ENCODE results near the gene NPR2.

NPR2 gene

DNA sequence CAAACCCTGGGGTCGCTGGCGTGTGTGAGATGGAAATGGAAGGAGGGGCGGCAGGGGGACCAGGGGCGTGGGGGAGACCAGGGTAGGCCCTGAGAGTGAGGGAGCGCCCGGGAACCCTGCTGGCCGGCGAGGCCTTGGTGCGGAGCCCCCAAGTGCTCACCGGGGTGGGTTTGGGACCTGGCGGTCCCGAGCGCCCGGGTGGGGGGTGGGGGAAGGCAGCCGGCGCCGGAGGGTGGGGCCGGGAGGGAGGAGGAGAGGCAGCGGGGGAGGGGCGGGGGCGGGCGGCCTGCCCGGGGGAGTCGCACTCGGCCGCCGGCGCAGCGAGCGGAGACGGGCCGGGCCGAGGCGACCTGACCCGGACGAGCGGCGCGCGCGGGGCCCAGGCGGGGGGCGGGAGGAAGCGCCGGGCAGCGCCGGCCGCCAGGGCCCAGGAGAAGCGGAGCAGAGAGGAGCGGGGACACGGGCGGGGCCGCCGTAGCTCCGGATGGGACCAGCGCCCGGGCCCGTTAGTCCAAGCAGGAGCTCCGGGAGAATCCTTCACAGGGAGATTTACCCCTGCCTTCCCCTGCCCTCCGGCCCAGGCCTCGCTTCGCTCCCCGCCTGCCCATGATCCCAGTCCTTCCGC is at the start of gene NPR2:
Gene NPR2, plus strand, starts transcription at position 295 of the 625 bp plus-strand sequence. CDS start 818 bp downstream, outside the sequence.
- DNase-seq, result peak in 1 of 4 experiments; percentile 7

DNA sequence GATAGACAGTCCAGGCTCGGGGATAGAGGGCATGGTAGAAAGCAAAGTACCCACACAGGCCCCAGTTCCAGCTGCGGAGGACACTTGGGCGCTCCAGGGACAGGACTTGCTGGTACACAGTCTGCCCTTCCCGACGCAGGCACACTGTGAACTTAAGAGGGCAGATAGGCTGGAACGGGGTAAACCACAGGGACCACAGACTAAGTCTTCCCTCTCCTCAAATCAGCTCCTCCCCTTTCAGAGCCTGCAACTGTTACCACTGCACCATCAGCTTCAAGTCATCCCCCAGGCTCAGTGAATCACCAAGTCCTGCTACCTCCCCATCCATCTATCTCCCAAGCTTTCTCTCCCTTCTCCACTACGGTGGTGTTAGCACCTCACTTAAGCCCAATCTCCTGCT is 49.7 kb upstream of the NPR2 start:
- no peak for DNase-seq

DNA sequence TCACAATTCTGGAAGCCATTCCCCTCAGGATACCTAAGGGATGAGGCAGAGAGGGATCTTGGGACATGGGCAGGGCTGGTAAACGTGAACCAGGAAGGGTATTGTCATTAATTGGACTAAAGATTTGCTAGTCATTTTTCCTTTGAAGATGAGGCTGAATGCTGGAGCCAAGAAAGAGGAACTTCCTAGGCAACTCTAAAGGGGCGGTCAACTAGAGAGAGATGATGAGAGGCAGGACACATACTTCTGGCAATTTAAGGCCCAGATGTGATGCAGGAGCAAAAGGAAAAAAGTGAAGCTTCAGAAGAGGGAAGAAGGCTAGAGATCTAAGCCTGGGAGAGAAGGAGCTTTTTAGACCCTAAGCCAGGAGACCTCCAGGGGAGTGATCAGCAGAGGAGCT is 47.9 kb upstream of the NPR2 start:
- DNase-seq, result no peak

DNA sequence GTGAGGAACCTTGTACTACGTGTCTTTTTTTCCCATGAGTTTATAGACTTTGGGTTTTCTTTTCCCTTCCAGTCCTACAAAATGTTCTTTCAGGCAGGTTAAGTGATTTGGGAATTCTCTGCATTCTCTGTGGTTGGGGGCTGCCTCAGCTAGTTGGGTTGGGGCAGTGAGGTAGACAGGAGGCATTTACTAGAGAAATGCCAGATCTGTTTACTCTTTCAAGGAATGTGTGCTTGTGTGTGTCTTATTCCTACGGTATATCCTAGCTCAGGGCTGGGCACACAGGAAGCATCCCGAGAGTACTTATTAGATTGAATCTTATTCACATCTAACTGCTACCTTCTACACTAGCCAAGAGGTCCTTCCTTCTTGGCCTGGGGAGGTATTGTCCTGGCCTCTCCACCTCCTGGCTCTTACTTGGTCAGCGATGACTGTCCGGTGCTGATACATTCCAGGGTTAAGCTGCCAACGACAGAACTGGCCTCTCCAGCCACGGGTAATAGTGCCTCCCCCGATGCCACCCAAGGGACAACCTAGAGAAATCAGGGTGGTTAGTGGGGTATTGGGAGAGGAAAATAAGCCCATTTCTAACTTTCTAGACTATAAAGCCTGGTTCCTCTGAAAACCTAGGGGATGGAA is 47.4 kb upstream of the NPR2 start:
- no peak for DNase-seq

DNA sequence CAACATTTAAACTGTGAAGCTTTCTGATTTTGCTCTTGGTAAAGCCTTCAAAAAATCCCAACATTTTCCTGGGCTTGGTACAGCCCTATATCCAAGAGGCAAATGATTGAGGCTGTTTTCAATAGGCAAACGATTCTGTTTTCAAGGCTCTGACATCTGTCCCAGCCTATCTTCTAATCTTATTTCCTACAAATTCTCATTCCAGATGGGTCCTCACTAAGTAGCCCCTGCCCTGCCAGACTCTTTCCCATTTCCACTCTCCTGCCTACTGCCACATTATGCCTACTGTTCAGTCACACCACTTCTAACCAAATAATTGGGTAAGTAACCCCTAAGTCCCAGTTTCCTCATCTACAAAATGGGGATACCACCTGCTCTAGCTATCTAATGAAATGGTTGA is 45.8 kb upstream of the NPR2 start:
- DNase-seq, result no peak

DNA sequence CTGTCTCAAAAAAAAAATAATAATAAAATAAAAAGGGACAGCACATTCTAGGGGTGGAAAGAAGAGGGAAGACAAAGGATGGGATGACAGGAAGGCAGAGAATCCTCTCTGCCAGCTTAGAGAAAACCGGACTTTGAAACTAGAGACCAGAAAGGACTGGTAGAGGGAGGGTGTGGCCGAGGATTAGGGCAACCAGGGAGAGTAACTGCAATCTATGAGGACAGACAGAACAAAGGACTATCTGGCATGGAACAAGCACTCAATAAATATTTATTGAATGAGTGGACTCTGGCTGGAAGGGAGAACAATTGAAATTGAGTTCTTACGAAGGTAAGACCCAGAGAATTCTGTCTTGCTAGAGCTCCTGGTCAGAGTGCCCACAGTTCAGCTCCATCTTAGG is 44.8 kb upstream of the NPR2 start:
- no peak for DNase-seq

DNA sequence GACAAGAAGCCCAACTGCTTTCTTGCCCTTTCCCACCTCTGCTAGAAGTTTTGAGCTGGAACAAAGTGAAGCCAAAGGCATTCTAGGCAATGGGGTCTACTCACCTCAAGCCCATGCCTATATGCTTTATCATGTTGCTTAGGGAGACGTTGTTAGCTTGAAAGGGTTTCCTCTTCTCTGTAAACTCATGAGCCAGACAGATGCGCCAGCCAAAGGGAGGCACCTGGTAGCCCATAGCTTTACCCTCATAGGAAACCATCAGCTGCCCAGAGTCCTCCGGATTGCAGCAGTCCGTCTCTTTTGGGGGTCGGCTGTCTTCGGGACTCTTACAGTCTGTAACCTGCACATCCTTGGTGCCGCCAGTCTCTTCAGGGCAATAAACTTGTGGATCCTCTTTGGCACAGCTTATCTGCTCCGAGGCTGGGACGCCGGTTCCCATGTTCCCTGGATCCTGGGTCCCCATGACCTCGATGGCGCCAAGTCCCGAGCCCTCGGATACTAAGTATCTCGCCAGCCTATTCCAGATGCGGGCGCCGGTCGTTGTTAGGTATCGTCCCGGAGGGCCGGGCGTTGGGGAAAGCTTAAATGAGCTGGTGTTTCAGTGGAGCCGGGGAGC is 43.0 kb upstream of the NPR2 start:
- no peak for DNase-seq

DNA sequence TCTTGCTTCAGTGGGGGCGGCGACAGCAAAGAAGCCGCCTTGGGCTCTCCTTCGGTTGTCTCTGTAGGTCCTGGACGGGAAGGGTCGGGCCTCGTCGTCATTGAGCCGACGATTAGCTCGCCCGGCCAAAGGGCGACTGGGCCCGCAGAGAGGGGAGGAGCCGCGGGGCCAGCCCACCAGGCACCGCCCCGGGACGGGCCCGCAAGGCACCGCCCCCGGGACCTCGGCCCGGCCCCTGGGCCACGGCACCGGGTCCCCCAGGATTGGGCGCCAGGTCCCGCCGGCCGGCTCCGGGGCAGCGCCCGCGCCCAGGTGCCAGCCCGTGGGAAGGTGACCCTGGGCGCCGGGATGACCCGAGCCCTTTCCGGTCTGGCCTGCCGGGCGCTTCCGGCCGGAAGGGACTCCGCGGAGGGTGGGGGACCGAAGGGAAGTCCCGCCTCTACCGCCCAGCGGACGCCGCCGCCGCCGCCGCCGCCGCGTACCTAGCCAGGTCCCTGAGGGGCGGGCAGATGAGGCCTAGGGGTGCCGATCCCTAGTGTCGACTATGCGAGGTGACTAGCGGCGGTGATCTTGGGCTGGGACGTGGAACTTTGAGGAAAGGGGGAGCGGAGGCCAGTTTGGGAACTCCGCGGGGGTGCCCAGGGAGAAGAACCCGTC is 42.4 kb upstream of the NPR2 start, which contains the start of the genes GBA2 and RGP1:
Gene GBA2, minus strand, starts transcription at position 371 of the 657 bp plus-strand sequence. CDS start 524 bp downstream, outside the sequence.
Gene RGP1, plus strand, starts transcription at position 430 of the 657 bp plus-strand sequence. CDS start 469 bp downstream, outside the sequence.
- peak; percentile 38 to 56 (median 46) for DNase-seq

DNA sequence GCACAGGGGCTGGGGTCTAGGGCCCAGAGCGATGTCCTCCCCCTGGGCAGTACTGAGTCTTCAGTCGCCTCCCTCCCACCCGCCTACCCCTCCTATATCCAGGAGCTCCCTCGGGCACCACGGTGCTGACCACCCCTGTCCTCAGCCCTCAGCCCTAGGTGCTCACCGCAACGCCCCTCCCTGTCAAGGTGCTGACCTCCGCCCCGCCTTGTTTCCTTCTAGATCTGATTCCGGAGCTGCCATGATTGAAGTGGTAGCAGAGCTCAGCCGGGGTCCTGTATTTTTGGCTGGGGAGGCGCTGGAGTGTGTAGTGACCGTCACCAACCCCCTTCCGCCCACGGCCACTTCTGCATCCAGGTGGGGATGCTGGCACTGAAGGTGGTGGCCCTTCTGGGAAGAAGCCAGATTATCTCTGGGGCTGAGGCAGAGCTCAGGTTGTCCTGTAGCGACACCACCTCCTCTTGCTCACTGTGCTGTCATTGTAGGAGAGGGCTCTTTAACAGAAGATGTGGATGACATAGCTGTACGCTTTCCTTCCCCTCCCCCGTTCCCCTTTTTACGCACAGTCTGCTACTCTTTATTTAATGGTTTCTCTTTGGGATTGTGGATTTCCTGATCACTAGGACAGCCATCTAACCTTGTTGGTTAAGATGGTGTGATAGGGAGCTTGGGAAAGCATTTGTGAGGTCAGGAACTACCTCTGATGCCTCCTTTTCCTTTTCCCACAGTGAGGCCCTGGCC is 41.7 kb upstream of the NPR2 start:
- DNase-seq, result peak in 1 of 4 experiments; percentile 13

DNA sequence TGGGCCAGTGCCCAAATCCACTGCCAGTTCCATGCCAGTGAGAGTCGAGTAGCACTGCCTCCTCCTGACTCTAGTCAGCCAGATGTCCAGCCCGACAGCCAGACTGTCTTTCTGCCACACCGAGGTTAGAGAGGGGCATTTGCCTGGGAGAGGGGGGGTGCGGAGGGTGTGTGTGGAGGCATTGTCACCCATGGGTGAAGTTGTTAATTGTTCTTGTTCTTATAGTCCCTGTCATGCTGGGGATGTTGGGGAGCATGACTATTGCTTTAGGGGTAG is 41.2 kb upstream of the NPR2 start:
- no peak for DNase-seq

DNA sequence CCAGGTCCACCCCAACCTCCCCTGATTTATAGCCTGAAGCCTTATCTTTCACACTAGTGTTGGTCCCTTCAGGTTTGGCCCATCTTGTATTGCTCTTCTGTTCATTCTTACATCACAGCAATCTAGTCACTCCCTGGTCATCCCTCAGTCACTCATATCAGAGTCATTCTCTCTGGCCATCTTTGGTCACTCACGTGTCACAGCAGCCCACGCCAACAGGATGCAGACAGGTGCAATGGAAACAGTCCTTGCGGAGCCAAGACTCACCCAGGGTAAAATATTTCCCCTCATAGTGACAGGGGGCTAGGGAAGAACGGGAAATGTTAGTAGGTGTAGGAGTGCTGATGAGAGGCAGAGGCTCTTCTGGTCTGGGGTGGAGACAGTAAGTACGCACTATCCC is 37.9 kb upstream of the NPR2 start:
- no peak for DNase-seq

DNA sequence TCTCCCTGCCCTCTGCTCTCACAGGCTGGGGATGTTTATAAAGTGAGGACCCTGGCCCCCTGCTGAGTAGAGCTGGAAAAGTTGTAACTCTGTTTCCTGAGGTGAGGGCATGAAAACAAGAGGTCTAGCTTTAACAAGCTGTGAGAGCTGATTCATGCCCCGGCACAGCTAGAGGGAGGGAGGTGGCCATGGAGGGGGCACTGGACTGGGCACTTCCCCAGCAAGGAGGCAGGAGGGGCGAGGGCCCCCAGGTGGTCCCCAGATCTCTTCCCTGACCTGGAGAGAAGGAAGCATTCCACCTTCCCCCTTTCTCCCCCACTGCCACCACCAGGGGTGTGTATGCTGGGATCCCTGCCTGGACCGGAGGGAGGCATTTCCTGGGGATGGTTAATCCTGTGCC is 37.1 kb upstream of the NPR2 start, which contains the start of gene MSMP:
Gene MSMP, minus strand, starts transcription at position 13 of the 400 bp plus-strand sequence. CDS start 147 bp downstream, outside the sequence.
- no peak for DNase-seq

DNA sequence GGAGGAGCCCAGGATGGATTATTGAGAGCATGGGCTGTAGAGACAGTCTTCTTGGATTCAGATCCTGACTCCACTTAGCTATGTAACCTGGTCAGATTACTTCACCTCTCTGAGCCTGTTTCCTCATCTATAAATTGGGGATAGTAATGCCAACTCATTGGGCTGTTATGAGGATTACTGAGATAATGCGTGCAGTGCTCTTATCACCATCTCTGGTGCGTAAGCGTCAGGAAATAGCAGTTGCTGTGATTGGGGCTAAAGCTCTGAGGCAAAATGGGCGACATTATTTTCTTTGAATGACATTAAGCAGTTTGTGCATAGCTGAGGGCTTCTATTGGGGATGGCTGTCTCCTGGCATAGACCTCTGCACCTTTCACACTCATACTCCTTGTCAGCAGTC is 36.3 kb upstream of the NPR2 start:
- DNase-seq, result no peak

DNA sequence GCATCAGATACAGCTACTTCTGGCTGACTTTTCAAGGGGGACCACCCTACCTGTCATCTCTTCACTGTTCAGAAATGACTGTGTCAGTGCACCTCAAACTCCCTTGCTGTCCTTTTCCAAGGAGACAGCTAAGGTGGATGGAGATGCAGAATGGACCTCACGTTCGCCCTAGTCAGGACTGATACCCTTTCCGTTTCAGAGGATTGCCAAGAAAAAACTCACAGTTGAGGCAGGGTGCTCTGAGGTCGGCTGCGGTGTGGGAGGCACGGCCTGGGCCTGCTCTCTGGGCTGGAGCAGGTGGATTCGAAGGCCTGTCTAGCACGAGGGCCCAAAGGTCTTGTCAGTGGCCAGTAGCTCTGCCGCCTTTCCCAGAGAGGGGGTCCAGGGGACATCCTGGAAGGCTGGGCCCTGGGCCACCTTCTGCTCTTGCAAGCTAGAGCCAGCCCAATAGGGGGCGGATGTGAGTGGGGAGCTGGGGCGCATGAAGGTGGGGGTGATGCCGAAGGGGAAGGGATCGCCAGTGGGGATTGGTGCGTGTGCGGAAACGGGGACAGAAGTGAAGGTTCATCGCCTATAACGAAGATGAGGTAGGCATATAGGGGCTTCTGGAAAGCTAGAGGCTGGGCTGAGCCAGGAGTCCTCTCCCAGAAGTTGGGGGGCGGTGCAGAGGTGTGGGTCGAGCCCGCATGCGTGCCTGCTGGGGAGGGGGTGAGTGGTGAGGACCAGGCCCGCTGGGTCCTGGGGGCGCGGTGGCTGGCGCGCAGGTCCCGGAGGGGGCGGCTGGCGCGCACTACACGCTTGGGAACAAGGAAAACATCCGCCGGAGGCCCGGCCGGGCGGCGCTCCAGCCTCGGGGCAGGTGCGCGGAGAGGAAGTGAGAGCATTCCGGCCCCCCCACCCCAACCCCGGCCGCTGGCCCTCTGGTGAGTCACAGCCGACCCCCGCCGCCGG is 34.8 kb upstream of the NPR2 start:
- DNase-seq, result peak; percentile 53 to 61 (median 57)

DNA sequence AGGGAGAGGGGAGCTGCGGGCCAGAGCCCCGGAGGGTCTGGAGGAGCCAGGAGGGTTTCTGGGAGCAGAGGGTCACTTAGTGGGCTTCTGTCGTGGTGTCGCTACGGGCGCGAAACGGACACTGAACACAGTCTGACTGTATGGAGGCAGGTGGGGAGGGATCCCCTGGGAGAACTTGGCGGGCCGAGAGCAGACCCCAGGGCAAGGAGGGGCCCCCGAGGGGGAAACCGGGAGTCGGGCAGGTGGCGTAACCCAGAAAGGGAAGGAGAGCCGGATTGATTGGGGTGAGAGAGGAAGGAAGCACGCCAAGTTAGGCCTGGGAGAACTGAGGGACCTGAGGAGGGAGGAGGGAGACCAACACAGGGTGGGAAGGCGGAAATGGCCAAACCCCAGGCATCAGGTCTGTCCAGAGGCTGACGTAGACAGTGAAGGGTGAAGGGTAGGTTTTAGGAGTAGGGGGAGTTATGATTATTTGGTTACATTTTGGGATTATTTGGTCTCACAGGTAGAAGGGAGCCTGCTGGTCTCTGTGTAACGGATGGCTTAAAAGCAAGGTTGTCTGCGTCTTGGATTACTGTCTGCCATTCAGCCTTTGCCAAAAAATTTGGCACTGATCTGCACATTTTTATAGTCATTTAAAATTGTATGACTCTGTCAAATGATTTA is 34.0 kb upstream of the NPR2 start:
- no peak for DNase-seq

DNA sequence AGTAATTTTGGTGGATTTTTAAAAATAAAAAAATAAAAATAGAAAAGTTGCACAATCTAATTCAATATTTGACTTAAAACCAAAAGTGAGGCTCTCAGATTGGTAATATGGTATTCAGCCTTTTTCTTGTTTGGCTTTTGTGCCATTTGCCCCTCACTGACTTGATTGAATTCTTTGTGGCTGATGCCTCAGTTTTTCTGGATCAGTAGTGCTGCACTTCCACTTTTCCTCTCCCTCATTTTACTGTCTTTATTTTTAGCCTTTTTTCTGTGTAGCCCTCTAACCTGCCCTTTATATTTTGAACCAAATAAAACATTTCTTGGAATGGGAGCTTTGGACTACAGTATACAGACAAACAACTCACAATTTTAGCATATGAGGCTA is 33.5 kb upstream of the NPR2 start:
- no peak for DNase-seq

DNA sequence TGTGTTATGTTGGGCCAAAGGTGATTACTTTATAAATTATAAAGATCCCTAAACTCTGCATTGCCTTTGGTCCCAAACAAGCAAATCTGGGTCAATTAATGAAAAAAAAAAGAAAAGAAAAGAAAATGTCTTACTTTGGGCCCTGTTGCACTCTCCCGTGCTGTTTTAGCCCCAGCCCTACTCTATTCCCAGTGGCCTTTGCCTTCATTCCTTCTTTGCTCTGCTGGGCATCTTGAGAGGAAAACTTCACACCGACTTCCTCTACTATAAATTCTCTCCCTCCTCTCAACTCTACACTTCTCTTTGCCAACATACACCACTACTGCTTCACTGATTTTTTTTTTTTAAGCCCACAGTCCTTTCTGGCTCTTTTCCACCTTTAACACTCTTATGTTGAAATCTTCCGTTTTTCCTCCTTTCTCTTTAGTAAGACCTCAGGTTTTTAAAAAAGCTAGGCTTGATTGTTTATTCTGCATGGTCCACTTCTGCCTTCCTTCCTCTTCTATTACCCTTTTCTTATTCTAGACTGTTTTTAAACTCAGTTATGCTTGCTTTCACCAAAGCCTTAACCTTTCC is 32.8 kb upstream of the NPR2 start:
- DNase-seq, result no peak

DNA sequence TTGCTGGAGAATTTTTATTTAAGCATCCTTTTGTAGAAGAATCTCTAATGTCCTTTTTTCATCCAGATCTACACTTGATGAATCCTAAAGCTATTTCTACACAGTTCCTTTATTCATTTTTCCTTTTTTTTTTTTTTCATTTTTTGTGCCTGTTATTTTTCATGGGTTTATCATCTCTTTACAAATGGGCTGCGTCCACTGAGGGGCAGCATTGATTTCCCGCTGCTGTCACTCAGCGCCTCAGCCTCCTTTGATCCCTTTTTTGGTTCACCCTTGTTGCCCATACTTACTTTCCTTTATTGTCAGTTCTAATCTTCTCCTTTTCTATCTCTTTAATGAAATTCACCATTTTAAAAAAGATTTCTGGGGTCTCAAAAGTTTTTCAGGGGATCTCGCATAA is 31.6 kb upstream of the NPR2 start:
- DNase-seq, result no peak

DNA sequence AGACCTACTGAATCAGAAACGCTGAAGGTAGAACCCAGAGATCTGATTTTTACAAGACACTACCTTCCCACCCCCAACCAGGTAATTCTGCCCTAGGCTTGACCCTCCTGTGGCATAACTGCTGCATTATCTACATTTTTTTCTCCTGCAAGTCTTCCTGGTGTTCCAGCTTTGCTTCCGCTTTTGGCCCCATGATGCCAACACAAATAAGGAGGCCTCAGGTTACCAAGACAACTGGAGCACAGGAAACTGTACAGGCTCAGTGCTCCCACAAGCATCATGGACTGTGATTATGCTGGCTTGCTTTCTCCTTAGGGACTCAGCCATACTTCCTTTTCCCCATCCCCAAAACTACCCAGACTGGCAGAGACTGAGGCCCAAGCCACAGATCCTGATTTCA is 30.7 kb upstream of the NPR2 start:
- DNase-seq, result no peak

DNA sequence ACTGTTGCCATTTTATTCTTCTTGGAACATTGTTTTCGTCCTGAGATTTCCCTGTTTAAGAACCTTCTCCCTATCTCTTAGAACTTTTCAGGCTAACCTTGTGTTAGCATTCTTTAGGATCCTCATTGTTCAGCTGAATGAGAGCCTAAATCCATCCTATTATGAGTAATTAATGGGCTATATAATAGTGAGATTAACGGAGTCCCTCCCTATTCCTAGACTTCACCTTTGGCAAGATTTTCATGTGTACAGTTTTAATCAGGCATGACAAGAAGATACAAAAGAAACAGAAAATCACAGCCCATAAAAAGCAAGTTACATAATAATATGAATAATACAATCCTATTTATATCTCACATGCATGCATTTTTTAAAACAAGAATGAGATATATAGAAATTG is 28.2 kb upstream of the NPR2 start:
- no peak for DNase-seq

DNA sequence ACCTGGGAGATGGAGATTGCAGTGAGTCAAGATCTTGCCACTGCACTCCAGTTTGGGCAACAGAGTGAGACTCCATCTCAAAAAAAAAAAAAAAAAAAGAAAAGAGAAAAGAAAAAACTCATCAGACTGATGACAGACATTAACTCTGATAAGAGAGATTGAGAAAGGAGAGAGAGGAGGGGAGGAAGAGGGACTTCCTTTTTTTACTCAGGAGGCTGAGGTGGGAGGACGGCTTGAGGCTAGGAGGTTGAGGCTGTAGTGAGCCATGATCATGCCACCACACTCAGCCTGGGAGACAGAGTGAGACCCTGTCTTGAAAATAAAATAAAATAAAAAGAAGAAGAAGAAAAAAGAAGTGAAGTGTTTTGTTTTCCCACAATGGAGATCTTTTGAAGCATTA is 27.6 kb upstream of the NPR2 start:
- no peak for DNase-seq
